DMS114 treated with DMSO at 0.1 percent for 48 hours (cell line): ENCODE measurements around the gene MEIS1.

ENCODE experiments used
- DNase-seq: peaks from one replicate; lab custom pipeline; 2025; ENCODE audit not compliant: unreplicated experiment; lab: John Stamatoyannopoulos, UW

MEIS1 gene

DNA sequence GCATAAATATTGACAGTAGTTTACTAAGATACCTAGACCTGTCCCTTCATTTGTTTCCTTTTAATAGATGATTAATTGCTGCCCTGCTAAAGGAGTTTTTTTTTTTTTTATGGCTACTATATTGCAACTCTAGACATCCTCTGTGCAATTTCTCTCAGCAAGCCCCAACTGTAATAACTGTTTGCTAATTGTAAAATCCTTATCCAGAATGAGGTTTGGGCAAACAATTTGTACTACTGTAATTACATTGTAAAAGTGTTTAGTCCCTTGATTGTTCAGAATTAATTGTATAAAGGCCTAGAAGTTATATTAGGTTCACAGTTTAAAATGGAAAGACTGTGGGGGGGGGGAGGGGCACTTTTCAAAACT lies 3.7 kb upstream of the MEIS1 start:
- no peak for DNase-seq

DNA sequence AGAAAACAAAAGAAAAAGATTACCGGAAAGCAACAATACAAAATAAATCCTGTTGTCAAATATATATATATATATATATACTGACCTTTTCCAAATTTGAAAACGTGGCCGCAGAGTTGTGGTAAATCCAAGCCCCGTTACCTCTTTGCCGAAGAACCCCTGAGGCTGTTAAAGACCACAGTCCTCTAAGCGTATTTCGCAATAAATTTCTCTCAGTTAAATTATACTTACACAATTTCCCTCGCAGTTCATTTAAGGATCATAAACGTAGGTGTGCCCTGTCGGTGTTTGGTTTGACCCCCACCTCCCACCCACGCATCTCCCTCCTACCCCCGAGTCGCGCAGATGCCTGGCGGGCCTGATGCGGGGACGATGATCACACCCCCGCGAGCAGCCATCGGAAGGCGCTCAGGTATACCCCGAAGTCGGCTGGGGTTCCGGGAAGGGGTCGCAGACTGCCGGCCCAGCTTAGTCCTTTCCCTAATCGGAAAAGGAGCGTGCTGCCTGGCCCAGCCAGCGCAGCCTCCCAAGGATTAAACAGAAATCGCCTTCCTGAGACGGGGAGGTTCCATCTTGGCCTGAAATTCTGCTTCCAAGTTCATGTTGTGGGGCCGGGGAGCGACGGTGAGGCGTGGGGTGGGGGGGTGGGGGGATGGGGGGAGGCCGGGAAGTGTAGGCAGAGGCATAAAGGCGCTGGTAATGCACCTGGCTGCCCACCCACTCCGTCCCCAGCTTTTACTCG lies 2.9 kb upstream of the MEIS1 start:
- DNase-seq: no peak

- DNase-seq: peak; percentile 81
Observed at GRCh38 chr2:66432801-66433694, 1.9 kb upstream of the MEIS1 start.

DNA sequence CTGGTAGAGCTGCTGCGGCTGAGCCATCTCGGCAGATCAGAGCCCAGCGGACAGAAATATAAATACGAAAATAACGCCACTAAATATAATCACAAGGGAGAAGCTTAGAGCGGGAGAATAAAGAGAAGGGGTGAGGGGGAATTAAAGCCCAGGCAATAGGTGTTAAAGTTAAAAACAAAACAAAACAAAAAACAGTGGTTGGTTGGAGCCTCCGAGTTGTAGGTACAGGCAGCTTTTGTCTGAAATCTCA lies 1.3 kb upstream of the MEIS1 start:
- DNase-seq: no peak

DNA sequence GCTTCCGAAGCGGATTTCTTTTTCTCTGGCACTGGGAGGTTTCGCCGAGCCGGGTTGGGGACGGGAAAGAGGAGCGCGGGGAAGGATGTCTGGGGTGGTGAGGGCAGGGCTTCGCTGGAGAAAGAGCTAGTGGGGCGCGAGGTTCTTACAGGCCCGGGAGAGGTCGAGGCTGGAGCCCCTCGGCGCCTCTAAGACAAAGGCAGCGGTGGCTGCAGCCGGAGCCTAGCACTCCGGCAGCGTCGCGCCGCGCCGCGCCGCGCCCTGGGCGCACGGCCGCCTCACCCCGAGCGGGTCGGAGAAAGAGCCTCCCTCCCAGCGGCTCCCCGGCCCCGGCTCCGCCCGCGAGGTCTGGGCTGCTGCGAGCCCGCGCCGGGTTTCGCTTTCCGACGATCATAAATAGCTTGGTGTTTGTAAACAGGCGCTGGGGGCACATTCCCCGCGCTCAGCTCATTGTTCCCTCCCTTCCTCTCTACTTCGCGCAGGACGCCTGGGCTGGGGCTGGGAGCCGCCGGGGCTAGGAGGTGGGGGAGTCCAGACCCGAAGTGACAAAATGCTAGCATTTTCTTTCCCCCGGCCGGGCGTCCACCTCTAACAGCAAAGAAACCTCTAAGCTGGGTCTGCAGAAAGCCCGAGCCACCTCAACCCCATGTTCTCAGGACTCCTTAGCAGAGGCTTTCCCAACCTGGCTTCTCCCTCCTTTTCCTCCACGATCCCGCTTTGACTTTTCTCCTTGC lies 813 bp upstream of the MEIS1 start:
- no peak for DNase-seq

GRCh38 chr2:66435549-66435875 lies 587 bp downstream of the MEIS1 start:
- DNase-seq: no peak

GRCh38 chr2:66435963-66436362 lies 1.0 kb downstream of the MEIS1 start:
- DNase-seq: no peak

- no peak for DNase-seq
Observed at GRCh38 chr2:66436581-66437001, 1.7 kb downstream of the MEIS1 start.

DNA sequence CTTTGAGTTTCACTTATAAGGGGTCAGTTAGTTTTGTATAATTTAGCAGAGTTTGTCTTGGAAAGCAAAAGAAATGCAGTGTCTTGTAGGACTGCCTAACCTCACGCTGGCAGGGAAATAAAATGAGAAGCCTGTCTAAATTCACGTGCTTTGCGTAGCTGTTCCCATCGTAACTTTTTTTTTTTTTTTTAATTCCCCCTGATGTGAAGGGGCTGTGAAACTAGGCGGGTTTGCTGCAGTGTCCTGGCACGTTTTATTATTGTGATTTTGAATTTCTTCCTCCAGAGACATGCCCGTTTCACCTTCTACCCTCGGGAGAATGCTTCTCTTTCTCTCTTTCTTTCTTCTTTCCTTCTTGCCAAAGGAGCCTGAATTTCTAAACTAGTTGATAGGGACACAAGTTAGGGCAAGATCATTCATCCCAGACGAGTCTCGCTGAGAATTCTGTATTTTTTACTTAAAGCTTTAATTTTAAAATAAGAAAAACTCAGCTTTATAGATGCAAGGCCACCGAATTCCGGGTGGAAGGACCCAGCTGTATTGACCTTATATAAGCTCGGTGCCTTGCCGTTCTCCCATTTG lies 2.3 kb downstream of the MEIS1 start:
- no peak for DNase-seq

GRCh38 chr2:66437691-66438497 lies 3.0 kb downstream of the MEIS1 start:
- DNase-seq: no peak

DNA sequence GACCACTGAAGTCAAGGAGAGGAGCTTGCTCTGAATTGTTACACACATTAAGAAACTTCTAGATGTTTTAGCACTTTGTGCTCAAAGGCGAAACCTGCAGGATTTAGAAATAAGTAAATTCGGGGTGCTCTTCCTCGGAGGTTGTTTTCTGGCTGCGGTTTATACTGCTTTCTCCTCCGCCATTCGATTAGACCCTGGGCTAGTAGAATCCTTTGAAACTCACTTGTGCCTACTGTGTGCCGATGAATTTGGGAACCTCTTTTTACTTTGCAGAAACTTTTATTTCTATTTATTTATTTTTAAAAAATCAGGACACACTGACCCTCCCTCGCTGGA lies 3.5 kb downstream of the MEIS1 start:
- DNase-seq: no peak

DNA sequence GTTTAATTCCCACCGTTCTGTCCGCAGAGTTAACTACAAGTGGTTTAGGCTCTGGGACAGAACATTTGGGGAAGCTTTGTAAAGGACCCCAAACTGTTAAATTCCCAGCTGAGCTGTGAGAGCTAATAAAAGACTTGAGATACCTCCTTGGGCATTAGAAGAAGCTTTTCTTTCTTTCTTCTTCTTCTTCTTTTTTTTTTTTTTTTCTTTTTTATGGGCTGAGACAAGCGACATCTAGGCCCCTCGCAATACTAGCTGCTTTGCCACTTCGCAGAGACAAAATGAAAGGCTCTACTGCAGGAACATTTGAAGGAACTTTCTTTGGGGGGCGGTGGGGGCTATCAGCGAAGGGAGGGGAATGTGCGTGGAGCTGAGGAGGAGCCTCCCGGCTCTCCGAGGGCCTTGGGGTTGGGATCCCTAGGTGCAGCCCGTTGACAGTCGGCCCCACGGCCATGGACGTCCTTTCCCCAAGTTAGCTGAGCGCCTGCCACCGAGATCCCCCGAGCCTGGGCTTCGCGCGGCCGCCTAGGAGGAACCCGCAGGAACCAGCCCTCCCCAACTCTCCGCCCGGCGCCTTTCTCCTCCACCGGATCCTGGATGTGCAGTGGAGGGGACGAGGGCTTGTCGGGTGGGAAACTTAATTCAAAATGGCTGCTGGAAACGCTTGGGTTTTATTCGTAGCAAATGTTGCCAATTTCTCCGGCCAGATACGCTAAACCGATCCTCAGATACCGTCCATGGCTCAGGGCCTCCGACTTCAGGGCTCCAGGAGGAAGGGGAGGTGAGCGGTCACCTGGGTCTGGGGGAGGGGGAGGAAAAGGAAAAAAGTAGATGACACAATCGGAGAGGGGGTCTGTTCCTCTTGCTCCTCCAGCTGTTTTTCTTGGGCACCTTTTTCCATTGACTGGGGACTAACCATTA lies 4.2 kb downstream of the MEIS1 start:
- no peak for DNase-seq

DNA sequence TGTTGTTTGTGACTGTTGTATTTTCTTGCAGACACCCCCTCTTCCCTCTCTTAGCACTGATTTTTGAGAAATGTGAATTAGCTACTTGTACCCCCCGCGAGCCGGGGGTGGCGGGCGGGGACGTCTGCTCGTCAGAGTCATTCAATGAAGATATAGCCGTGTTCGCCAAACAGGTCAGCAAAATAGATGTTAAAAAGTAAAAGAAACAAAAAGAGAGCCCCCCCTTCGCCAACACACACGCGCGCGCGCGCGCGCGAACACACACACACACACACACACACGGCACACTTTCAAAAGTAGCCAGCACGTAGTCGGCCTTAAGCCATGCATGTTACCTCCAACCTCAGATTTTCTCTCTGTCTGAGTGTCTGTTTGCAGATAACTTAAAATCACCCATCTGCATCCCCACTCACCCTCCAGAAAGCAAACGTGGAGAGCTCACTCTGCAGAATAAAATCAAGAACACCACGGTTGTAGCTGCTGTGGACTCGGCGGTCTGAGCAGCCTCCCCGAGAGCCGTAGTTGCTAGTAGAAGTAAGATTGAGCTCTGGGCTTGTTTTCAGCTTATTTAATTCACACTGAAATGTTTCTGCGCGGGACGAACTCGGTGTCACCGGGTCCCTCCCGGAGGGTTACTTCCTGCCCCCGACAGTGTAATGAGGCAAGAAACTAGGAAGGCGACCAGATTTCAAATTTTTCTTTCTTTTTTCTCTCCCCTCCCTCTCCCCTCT lies 5.1 kb downstream of the MEIS1 start:
- no peak for DNase-seq

DNA sequence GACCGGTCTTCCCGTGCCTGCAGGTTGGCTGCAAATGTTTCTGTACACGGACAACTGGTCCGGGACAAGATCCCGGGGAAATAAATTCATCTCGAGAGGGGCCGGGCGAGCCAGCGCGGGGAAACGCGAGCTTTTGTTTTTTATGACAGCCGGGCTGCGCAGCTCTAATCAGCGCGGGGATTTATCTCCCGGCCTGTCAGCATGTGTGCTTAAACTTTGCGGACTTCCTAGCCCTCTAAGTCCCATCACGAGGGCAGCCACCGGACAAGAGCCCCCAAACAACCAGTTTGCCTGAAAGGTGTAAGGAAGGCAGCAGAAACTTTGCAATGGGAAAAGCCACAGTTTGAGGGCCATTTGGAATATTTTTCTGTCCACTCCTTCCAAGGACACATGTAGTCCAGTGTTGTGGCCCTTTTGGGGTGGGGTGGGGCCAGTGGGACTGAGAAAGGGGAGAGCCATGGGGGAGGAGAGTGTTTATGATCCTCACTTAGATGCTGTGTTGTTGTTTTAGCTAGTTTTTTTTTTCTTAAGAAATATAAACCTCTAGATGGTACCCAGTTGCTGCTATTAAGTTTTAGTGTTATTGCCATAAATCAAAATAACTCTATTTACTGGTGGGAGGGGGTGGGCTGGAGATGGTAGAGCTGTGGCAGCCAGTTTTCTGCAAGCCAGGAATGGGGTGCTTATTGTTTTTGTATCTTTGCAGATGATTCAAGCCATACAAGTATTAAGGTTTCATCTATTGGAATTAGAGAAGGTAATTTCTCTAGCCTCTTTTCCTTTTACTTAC lies 6.0 kb downstream of the MEIS1 start:
- no peak for DNase-seq

DNA sequence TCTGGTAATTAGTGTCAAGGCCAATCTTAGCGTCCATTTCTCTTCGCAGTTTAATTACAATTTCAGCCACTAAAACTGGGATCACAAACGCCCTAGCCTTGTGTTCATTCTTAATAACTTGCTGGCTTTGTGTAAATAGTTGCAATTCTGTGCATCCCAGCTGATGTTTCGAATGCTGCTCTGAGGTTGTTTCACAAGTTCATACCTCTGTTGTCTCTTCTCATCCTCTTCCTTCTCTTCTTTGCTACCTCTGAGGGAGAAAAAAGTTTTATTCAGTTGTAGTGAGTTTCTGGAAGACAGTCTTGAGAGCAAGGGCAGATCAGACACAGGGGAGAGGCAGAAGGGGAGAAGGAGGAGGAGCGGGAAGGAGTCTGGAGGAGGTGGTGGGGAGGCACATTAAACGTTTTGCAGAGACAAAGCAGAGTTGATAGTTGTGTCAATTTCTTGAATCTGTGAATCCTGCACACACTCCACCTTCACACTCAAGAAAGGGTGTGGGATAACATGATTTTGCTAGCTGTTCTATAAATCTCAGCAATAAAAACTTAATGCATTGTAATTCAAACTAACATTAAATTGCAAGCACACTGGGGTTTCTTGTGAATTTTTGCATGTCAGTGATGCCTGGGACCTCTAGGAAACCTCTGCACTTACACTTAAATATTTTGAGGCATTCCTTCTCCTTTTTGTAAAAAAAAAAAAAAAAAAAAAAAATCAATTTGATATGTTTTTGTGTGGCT lies 6.8 kb downstream of the MEIS1 start:
- DNase-seq: no peak

DNA sequence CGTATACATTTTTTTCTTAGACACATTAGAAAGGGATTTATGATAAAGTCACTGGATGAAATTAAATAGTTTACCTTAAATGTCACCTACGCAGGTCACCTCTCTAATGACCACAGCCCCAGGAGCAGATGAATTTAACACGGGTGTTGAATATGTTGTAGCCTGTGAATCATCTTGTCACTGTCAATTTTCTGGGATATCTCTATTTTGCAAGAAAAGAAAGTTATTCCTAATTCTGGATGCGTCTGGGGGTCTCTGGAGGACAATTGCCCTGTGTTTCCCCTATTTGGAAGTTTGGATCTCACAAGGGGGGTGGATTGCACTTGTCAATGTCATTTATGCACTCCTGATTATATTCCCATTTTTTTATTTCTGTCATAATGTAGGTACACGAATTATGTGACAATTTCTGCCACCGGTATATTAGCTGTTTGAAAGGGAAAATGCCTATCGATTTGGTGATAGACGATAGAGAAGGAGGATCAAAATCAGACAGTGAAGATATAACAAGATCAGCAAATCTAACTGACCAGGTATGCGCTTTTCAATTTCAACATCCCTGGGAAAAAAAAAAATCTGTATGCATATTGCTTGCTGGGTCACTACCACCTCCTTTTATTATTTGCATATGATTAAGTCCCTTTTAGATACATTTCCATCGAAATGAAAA lies 7.7 kb downstream of the MEIS1 start:
- DNase-seq: no peak

- DNase-seq: no peak
Observed at GRCh38 chr2:66443186-66443978, 8.5 kb downstream of the MEIS1 start.
